Body of pancreas (tissue), 4 donors: ENCODE results near the gene KRTAP6-1. TPM values are rescaled to one million over a fixed set of nuclear protein-coding genes. Genes with fewer than 3 reads are reported as not detected.

Experiments used
- ATAC-seq: fragments of 150-250 bp; one replicate; pipeline ENCODE4 v1.9.1; 2016
- DNase-seq, 4 donors: peaks; one replicate each; pipeline ENCODE4 v3.0.0-alpha.2; 2019
- H3K27ac ChIP-seq, 4 donors: fragments of 200-600 bp; sonication (generic); 1 replicate in 3 of 4; 2 replicates in 1 of 4; pipeline versions ENCODE4 v1.5.1 to v1.6.1; 2016 to 2019; ENCODE audit warnings: mild to moderate bottlenecking in 1 of 4, mixed read lengths in 1 of 4, moderate library complexity in 1 of 4
- H3K27me3 ChIP-seq, 2 donors: fragments of 200-600 bp; sonication (generic); one replicate each; pipeline ENCODE4 v1.6.0; 2016; ENCODE audit warnings: mild to moderate bottlenecking in 1 of 2
- H3K36me3 ChIP-seq, 2 donors: fragments of 200-600 bp; sonication (generic); replicated peaks in 1 of 2; 2 replicates each; pipeline ENCODE4 v1.5.1; 2016; ENCODE audit warnings: low read depth in 2 of 2; ENCODE audit not compliant: insufficient read depth in 1 of 2
- H3K4me1 ChIP-seq: fragments of 200-600 bp; sonication (generic); one replicate; pipeline ENCODE4 v1.6.0; 2016
- H3K4me3 ChIP-seq, 2 donors: fragments of 200-600 bp; sonication (generic); 1 replicate in 1 of 2; 2 replicates in 1 of 2; pipeline ENCODE4 v1.5.1; 2016 to 2019
- H3K9me3 ChIP-seq, 3 donors: fragments of 200-600 bp; sonication (generic); 1 replicate in 2 of 3; 2 replicates in 1 of 3; pipeline ENCODE4 v1.5.1; 2016
- POLR2A ChIP-seq, 3 donors: fragments of 450-650 bp; IDR thresholded peaks; one replicate each; pipeline ENCODE4 v1.6.1; 2016; ENCODE audit warnings: antibody characterized with exemption in 3 of 3, mild to moderate bottlenecking in 2 of 3
- WGBS, 2 donors: methylation state at CpG; one replicate each; pipeline ENCODE4 v1.1.5; 2017; 5-methylcytosine and 5-hydroxymethylcytosine counted together
- intact Hi-C: fragments of 100-400 bp; cut with DNase I; formaldehyde crosslinking; loops from one replicate; pipeline ENCODE4 v1.15.1; 2023
- total RNA-seq, 2 donors: library from RNA; depleted of rRNA; stranded (reverse); fragments of >200 nt; gene quantifications; one replicate each; pipeline ENCODE4 v1.1.0, GENCODE V29; 2016
- TF ChIP-seq, protein P1 (sequence below), 7 experiments: fragments of 450-650 bp in 4 of 7; fragments of 200-600 bp in 3 of 7; sonication (generic) in 3 of 7; IDR thresholded peaks; one replicate each; pipeline ENCODE4 v1.5.1; 2016 to 2019; ENCODE audit warnings: antibody characterized with exemption in 7 of 7

The KRTAP6-1 gene
- total RNA-seq, 2 donors from 2014 or later: not detected

DNA sequence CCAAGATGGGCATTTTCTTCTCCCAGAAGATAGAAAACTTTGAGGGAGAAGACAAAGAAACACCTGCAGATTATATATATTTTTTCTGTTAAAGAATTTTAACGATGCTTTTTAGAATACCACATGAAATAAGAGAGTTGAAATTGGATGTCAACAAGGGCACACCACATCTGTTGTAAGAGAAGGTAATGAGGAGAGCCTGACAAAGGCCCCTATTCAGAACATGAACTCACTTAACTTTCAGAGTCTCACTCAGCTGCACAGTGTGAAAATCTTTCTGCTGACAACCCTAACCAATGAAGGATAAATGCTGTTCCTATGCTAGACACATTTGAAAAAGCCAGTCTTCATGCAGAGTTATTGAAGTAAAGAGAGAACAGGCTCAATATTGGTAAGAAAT, 30.9 kb downstream of the KRTAP6-1 start:
- H3K36me3 ChIP-seq: no peaks in the 10 kb centered on the region
- no peak for ATAC-seq
- TF ChIP-seq POLR2A (IDR thresholded peaks at IDR 0.05): no peak
- TF ChIP-seq, protein P1, sequence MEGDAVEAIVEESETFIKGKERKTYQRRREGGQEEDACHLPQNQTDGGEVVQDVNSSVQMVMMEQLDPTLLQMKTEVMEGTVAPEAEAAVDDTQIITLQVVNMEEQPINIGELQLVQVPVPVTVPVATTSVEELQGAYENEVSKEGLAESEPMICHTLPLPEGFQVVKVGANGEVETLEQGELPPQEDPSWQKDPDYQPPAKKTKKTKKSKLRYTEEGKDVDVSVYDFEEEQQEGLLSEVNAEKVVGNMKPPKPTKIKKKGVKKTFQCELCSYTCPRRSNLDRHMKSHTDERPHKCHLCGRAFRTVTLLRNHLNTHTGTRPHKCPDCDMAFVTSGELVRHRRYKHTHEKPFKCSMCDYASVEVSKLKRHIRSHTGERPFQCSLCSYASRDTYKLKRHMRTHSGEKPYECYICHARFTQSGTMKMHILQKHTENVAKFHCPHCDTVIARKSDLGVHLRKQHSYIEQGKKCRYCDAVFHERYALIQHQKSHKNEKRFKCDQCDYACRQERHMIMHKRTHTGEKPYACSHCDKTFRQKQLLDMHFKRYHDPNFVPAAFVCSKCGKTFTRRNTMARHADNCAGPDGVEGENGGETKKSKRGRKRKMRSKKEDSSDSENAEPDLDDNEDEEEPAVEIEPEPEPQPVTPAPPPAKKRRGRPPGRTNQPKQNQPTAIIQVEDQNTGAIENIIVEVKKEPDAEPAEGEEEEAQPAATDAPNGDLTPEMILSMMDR (IDR thresholded peaks at IDR 0.05): no peak
- H3K4me1 ChIP-seq: no peaks in the 10 kb centered on the region
- H3K4me3 ChIP-seq: no peak overlapping the region
- H3K27ac ChIP-seq: no peak overlapping the region
- H3K9me3 ChIP-seq: no peaks in the 10 kb centered on the region
- no peak for DNase-seq
- intact Hi-C loops: no loop called here
- no peaks in the 10 kb centered on the region for H3K27me3 ChIP-seq
- 14 to 18% methylated on average over 1 of the region's 1 CpG for WGBS, 2 donors

DNA sequence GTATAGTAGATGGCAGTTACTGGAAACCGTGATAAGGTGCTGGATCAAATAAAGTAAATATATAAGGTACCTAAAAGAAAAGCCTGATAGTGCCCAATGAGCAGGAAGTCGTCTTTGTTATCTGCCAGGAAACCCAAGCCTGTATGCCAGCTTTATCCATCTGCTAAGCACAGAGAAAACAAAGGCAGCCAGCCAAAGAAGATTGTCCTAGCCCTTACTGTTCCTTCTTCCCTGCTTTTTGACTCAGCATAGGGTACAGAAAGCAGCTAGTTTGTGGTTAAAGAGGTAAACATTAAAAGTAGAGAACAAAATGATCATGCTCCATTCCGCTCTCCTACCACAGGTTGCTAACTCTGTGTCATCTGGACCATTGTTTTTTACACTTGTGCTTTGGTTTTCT, 33.6 kb downstream of the KRTAP6-1 start:
- H3K4me1 ChIP-seq: no peaks in the 10 kb centered on the region
- no peak for DNase-seq
- H3K27ac ChIP-seq: no peak overlapping the region
- no peak overlapping the region for H3K4me3 ChIP-seq
- H3K9me3 ChIP-seq: no peaks in the 10 kb centered on the region
- no peak for ATAC-seq
- 44 to 48% methylated on average over 3 of the region's 3 CpGs for WGBS, 2 donors
- TF ChIP-seq, protein P1 (IDR thresholded peaks at IDR 0.05): no peak
- no peak for TF ChIP-seq POLR2A (IDR thresholded peaks at IDR 0.05)
- H3K27me3 ChIP-seq: no peaks in the 10 kb centered on the region
- intact Hi-C loops: no loop called here
- no peaks in the 10 kb centered on the region for H3K36me3 ChIP-seq

DNA sequence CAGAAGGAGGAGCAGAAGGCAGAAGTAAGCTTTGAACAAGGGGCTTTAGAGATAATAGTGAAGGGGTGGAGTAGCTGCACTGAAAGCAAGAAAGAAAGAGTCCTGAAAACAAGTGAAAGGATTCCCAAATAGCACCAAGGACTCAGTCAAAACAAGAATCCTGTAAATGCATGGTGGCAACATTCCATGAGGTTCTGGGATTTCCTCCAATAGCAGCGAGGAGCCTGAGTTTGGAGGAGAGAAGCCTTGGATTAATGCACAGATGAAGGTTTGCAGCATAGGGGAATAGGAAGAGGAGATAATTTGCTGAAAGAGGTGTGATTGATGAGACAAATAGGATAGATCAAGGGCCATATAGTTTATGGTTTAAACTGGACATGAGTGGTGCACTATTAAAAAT, 34.4 kb downstream of the KRTAP6-1 start:
- no peak overlapping the region for H3K4me3 ChIP-seq

GRCh38 chr21:30577766-30578165, 36.0 kb downstream of the KRTAP6-1 start:
- Histone ChIP-seq H3K4me3 (no peak overlapping the region), H3K9me3 (no peaks in the 10 kb centered on the region), H3K36me3 (no peaks in the 10 kb centered on the region), H3K27me3 (no peaks in the 10 kb centered on the region), H3K4me1 (no peaks in the 10 kb centered on the region), H3K27ac (no peak overlapping the region)
- TF ChIP-seq, protein P1 (IDR thresholded peaks at IDR 0.05): no peak
- no peak for TF ChIP-seq POLR2A (IDR thresholded peaks at IDR 0.05)
- no peak for ATAC-seq
- intact Hi-C loops: no loop called here
- no peak for DNase-seq

More for the DNA sequence above, 34.4 kb downstream of the KRTAP6-1 start:
- no peak for TF ChIP-seq POLR2A (IDR thresholded peaks at IDR 0.05)
- TF ChIP-seq, protein P1 (IDR thresholded peaks at IDR 0.05): no peak
- ATAC-seq (no peak), DNase-seq (no peak)
- intact Hi-C loops: no loop called here
- no peaks in the 10 kb centered on the region for H3K27me3 ChIP-seq
- H3K36me3 ChIP-seq: no peaks in the 10 kb centered on the region
- H3K9me3 ChIP-seq: no peaks in the 10 kb centered on the region
- no peak overlapping the region for H3K27ac ChIP-seq
- WGBS, 2 donors: 50 to 52% methylated on average over 1 of the region's 1 CpG
- H3K4me1 ChIP-seq: no peaks in the 10 kb centered on the region

DNA sequence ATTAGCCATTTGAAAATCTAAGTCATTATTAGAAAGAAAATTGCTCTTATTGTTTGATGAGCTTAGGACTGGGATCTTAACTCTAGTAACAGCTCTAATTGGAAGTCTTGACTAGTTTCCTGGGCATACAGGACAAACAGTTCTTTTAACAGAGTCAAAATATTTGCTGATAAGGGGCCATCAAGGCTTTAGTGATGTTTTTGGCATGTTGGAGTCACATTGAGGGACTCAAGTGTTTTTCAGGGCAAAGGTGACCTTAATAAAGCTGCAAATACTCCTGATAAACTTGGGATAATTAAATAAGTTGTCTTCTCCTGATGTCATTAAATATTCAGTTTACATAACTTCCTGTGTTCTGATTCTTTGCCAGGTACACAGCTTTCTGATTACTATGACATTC, 46.1 kb downstream of the KRTAP6-1 start:
- H3K27ac ChIP-seq: no peak overlapping the region
- H3K36me3 ChIP-seq: no peaks in the 10 kb centered on the region
- H3K9me3 ChIP-seq: no peaks in the 10 kb centered on the region
- DNase-seq (no peak), ATAC-seq (no peak)
- TF ChIP-seq, protein P1 (IDR thresholded peaks at IDR 0.05): no peak
- no peak for TF ChIP-seq POLR2A (IDR thresholded peaks at IDR 0.05)
- H3K4me3 ChIP-seq: no peak overlapping the region
- H3K27me3 ChIP-seq: no peaks in the 10 kb centered on the region
- no peaks in the 10 kb centered on the region for H3K4me1 ChIP-seq
- intact Hi-C loops: no loop called here
